Measurements from ENCODE around the gene PDZD2. TPM values are rescaled to one million over a fixed set of nuclear protein-coding genes. Genes with fewer than 3 reads are reported as not detected.

Gene PDZD2
- total and polyA plus RNA-seq, 2 experiments from 2014 or later = 8.3 to 16.9 TPM

DNA sequence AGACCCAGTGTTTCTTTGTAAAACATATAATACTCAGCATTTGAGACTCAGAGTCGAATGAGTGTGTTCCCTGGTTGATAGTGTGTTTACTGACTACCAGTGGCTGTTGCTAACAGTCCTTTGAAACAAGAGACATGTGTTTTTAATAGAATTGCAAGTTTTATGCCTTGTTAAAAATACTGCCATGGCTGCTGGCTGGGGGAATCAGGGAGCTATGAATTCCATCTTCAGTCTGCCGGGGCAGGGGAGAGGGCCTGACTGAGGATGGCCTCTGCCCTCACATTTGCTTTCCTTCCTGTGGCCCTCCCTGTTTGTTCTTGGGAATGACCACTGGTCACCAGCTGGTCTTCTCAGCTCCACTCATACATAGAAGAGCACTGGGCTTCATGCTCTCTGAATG lies 63.8 kb downstream of the PDZD2 start:
- no peak overlapping the region for H3K4me3 ChIP-seq
- H3K36me3 ChIP-seq (ENCODE audit: insufficient read depth) = no peaks in the 10 kb centered on the region
- H3K4me2 ChIP-seq = no peak overlapping the region
- H3K27me3 ChIP-seq (ENCODE audit: insufficient read depth) = no peaks in the 10 kb centered on the region
- no peaks in the 10 kb centered on the region for H3K9me2 ChIP-seq (ENCODE audit: insufficient read depth)
- H3F3A ChIP-seq (replicated peaks; ENCODE audit: low read depth) = no peaks in the 10 kb centered on the region
- H4K20me1 ChIP-seq (replicated peaks; ENCODE audit: insufficient read depth) = no peaks in the 10 kb centered on the region
- H2AFZ ChIP-seq = no peak overlapping the region
- peaks cover 14% of the 10 kb centered on the region for H3K4me1 Mint-ChIP-seq
- peaks cover 5% of the 10 kb centered on the region; the same call in 1 of the 2 replicates for H3K4me1 ChIP-seq (ENCODE audit: insufficient read depth)
- no peak overlapping the region for H3K27ac ChIP-seq (ENCODE audit: low read depth)
- H3K79me2 ChIP-seq (replicated peaks; ENCODE audit: insufficient read depth) = no peaks in the 10 kb centered on the region
- no peak for TF ChIP-seq STAT1 (IDR thresholded peaks at IDR 0.05; ENCODE audit: unreplicated experiment)
- no peak for TF ChIP-seq ETS1 (IDR thresholded peaks at IDR 0.05)
- TF ChIP-seq REST (IDR thresholded peaks at IDR 0.05; ENCODE audit: unreplicated experiment) = no peak
- H3K27ac Mint-ChIP-seq = no peak overlapping the region
- ATAC-seq (no peak), DNase-seq (ENCODE audit: low spot score) (no peak)
- H3K27me3 Mint-ChIP-seq (ENCODE audit: insufficient read depth, low read depth, poor library complexity) = peaks cover 9% of the 10 kb centered on the region
- no peaks in the 10 kb centered on the region; the same call in 2 of the 3 replicates for H3K36me3 Mint-ChIP-seq (ENCODE audit: low read depth)
- H3K9me3 Mint-ChIP-seq = no peaks in the 10 kb centered on the region; the same call in 2 of the 3 replicates
- H3K4me3 Mint-ChIP-seq = no peak overlapping the region

GRCh38 chr5:31703757-31704156 lies 64.8 kb downstream of the PDZD2 start:
- Histone ChIP-seq H3F3A (replicated peaks; ENCODE audit: low read depth) (no peaks in the 10 kb centered on the region), H3K27me3 (ENCODE audit: insufficient read depth) (no peaks in the 10 kb centered on the region), H3K4me1 (ENCODE audit: insufficient read depth) (peaks cover 5% of the 10 kb centered on the region; the same call in 1 of the 2 replicates), H3K4me2 (no peak overlapping the region), H3K27ac (ENCODE audit: low read depth) (no peak overlapping the region), H2AFZ (no peak overlapping the region), H3K79me2 (replicated peaks; ENCODE audit: insufficient read depth) (no peaks in the 10 kb centered on the region), H3K4me3 (no peak overlapping the region), H4K20me1 (replicated peaks; ENCODE audit: insufficient read depth) (no peaks in the 10 kb centered on the region), H3K9me2 (ENCODE audit: insufficient read depth) (no peaks in the 10 kb centered on the region), H3K36me3 (ENCODE audit: insufficient read depth) (no peaks in the 10 kb centered on the region)
- H3K4me1 Mint-ChIP-seq = peaks cover 14% of the 10 kb centered on the region
- H3K36me3 Mint-ChIP-seq (ENCODE audit: low read depth) = no peaks in the 10 kb centered on the region; the same call in 2 of the 3 replicates
- no peak overlapping the region for H3K4me3 Mint-ChIP-seq
- ATAC-seq (no peak), DNase-seq (ENCODE audit: low spot score) (no peak)
- peaks cover 4% of the 10 kb centered on the region for H3K27me3 Mint-ChIP-seq (ENCODE audit: insufficient read depth, low read depth, poor library complexity)
- H3K27ac Mint-ChIP-seq = no peak overlapping the region
- no peaks in the 10 kb centered on the region; the same call in 2 of the 3 replicates for H3K9me3 Mint-ChIP-seq
- TF ChIP-seq NANOG (IDR thresholded peaks at IDR 0.05; ENCODE audit: borderline replicate concordance) (no peak), ZNF331 (CRISPR knock-in tag; IDR thresholded peaks at IDR 0.05; ENCODE audit: low read depth) (no peak), JUNB (IDR thresholded peaks at IDR 0.05; ENCODE audit: unreplicated experiment) (no peak), ETS1 (IDR thresholded peaks at IDR 0.05) (no peak), EZH2 (IDR thresholded peaks at IDR 0.05; ENCODE audit: low read depth, unreplicated experiment) (no peak), CREB1 (CRISPR knock-in tag; IDR thresholded peaks at IDR 0.05; ENCODE audit: low read depth) (no peak), POLR2AphosphoS5 (IDR thresholded peaks at IDR 0.05; ENCODE audit: low read depth) (no peak), REST (IDR thresholded peaks at IDR 0.05; ENCODE audit: unreplicated experiment) (no peak), STAT1 (IDR thresholded peaks at IDR 0.05; ENCODE audit: unreplicated experiment) (no peak), EZH2phosphoT487 (IDR thresholded peaks at IDR 0.05; ENCODE audit: unreplicated experiment) (no peak), ZNF114 (CRISPR knock-in tag; IDR thresholded peaks at IDR 0.05) (no peak)
- TF ChIP-seq, protein P1, sequence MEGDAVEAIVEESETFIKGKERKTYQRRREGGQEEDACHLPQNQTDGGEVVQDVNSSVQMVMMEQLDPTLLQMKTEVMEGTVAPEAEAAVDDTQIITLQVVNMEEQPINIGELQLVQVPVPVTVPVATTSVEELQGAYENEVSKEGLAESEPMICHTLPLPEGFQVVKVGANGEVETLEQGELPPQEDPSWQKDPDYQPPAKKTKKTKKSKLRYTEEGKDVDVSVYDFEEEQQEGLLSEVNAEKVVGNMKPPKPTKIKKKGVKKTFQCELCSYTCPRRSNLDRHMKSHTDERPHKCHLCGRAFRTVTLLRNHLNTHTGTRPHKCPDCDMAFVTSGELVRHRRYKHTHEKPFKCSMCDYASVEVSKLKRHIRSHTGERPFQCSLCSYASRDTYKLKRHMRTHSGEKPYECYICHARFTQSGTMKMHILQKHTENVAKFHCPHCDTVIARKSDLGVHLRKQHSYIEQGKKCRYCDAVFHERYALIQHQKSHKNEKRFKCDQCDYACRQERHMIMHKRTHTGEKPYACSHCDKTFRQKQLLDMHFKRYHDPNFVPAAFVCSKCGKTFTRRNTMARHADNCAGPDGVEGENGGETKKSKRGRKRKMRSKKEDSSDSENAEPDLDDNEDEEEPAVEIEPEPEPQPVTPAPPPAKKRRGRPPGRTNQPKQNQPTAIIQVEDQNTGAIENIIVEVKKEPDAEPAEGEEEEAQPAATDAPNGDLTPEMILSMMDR (conservative IDR thresholded peaks at IDR 0.05; ENCODE audit: low read depth in 2 of 2) = no peak

Data from GM23338 (cell line).